HCT116 (cell line): ENCODE results near the gene VTI1A. TPM values are rescaled to one million over a fixed set of nuclear protein-coding genes. Genes with fewer than 3 reads are reported as not detected.

Experiments used
- ATAC-seq: fragments of 200-7000 bp; cut with Tn5 transposase; 2 replicates; pipeline ENCODE4 v1.9.1; 2020; ENCODE audit warnings: mild to moderate bottlenecking, moderate library complexity
- BruUV-seq: library from RNA; stranded (reverse); fragments of 400-500 nt; replicated peaks from 2 replicates; lab custom pipeline; 2021; lab: Mats Ljungman, UMichigan
- CTCF ChIA-PET: fragments of 300-600 bp; sonication (Branson Sonifier 250); formaldehyde crosslinking; loops from one replicate; lab custom pipeline; 2021; ENCODE audit warnings: antibody characterized with exemption; lab: Charles Lee
- POLR2A ChIA-PET: fragments of 300-600, 350-600 bp; sonication (Branson Sonifier 250); formaldehyde crosslinking; loops from one replicate; lab custom pipeline; 2021; ENCODE audit warnings: antibody characterized with exemption; lab: Charles Lee
- RAD21 ChIA-PET, 2 experiments: fragments of 300-600 bp; sonication (Branson Sonifier 250); formaldehyde crosslinking; loops; one replicate each; lab custom pipeline; 2023; ENCODE audit warnings: low total read pairs in 2 of 2; ENCODE audit not compliant: uncharacterized antibody in 2 of 2, unreplicated experiment in 2 of 2, low non-redundant PET in 1 of 2; lab: Charles Lee
- DNase-seq: peaks from one replicate; pipeline ENCODE4 v3.0.0-alpha.2; 2010; ENCODE audit warnings: low read depth, low spot score
- H2AFZ ChIP-seq: fragments of 200-600 bp; shearing (Covaris generic), sonication (generic); 2 replicates; pipeline ENCODE4 v1.6.1; 2017; ENCODE audit warnings: low read depth, mixed run types, mixed read lengths, antibody characterized with exemption, low read length; ENCODE audit not compliant: poor library complexity, severe bottlenecking
- H3K27ac ChIP-seq: 2 replicates; pipeline ENCODE4 v1.5.1; 2012; ENCODE audit warnings: low read depth, low read length
- H3K27me3 ChIP-seq: fragments of 200-600 bp; sonication (generic); 2 replicates; pipeline ENCODE4 v1.6.1; 2016; ENCODE audit warnings: mixed run types, low read length, mixed read lengths; ENCODE audit not compliant: insufficient read depth
- H3K36me3 ChIP-seq, 2 experiments: fragments of 200-500 bp in 1 of 2; fragments of 200-600 bp in 1 of 2; sonication (Bioruptor generic) in 1 of 2; sonication (generic) in 1 of 2; 2 replicates each; pipeline versions ENCODE4 v1.5.1 to v1.6.1; 2014 to 2016; ENCODE audit warnings: low read length in 2 of 2, inconsistent platforms in 1 of 2, mixed read lengths in 1 of 2, mixed run types in 1 of 2; ENCODE audit not compliant: insufficient read depth in 2 of 2, control insufficient read depth in 1 of 2
- H3K4me1 ChIP-seq, 2 experiments: fragments of 200-600 bp in 1 of 2; sonication (generic) in 1 of 2; 2 replicates each; pipeline versions ENCODE4 v1.5.1 to v1.6.1; 2012 to 2017; ENCODE audit warnings: low read length in 2 of 2, inconsistent platforms in 1 of 2, mild to moderate bottlenecking in 1 of 2, mixed read lengths in 1 of 2, mixed run types in 1 of 2, moderate library complexity in 1 of 2; ENCODE audit not compliant: insufficient read depth in 2 of 2, control insufficient read depth in 1 of 2
- H3K4me2 ChIP-seq: fragments of 200-600 bp; sonication (generic); 2 replicates; pipeline ENCODE4 v1.6.1; 2017; ENCODE audit warnings: mixed run types, low read length, mixed read lengths
- H3K4me3 ChIP-seq, 2 experiments: fragments of 200-600 bp in 1 of 2; sonication (generic) in 1 of 2; replicated peaks in 1 of 2; 2 replicates each; pipeline ENCODE4 v1.5.1; 2011 to 2016; ENCODE audit warnings: low read length in 2 of 2, control low read depth in 1 of 2, low read depth in 1 of 2, mild to moderate bottlenecking in 1 of 2, mixed read lengths in 1 of 2, mixed run types in 1 of 2
- H3K79me2 ChIP-seq: fragments of 200-600 bp; sonication (generic); 2 replicates; pipeline ENCODE4 v1.6.1; 2017; ENCODE audit warnings: mild to moderate bottlenecking, mixed run types, low read length, moderate library complexity, mixed read lengths; ENCODE audit not compliant: insufficient read depth
- H3K9ac ChIP-seq: fragments of 200-600 bp; sonication (generic); 2 replicates; pipeline ENCODE4 v1.6.1; 2016; ENCODE audit warnings: low read length, mixed read lengths
- H3K9me2 ChIP-seq: fragments of 200-600 bp; sonication (generic), shearing (Covaris generic); 2 replicates; pipeline ENCODE4 v1.6.1; 2017; ENCODE audit warnings: mixed run types, mild to moderate bottlenecking, moderate library complexity; ENCODE audit not compliant: insufficient read depth
- H3K9me3 ChIP-seq, 2 experiments: fragments of 200-500 bp in 1 of 2; fragments of 200-600 bp in 1 of 2; sonication (Bioruptor generic) in 1 of 2; sonication (generic) in 1 of 2; 2 replicates each; pipeline ENCODE4 v1.6.1; 2014 to 2017; ENCODE audit warnings: low read length in 2 of 2, mixed read lengths in 2 of 2, inconsistent platforms in 1 of 2, low read depth in 1 of 2, mild to moderate bottlenecking in 1 of 2, mixed run types in 1 of 2, moderate library complexity in 1 of 2; ENCODE audit not compliant: control insufficient read depth in 1 of 2, insufficient read depth in 1 of 2
- H4K20me1 ChIP-seq: fragments of 200-600 bp; sonication (generic), shearing (Covaris generic); 2 replicates; pipeline ENCODE4 v1.6.1; 2017; ENCODE audit warnings: mixed run types, mild to moderate bottlenecking, moderate library complexity; ENCODE audit not compliant: insufficient read depth
- CEBPB ChIP-seq: IDR thresholded peaks from 2 replicates; pipeline ENCODE4 v1.6.1; 2012; ENCODE audit warnings: low read depth
- EGR1 ChIP-seq: IDR thresholded peaks from 2 replicates; pipeline ENCODE4 v1.6.1; 2012; ENCODE audit warnings: low read depth
- EZH2phosphoT487 ChIP-seq: fragments of 200-600 bp; IDR thresholded peaks from 2 replicates; pipeline ENCODE4 v1.6.1; 2018; ENCODE audit warnings: antibody characterized with exemption, borderline replicate concordance
- POLR2A ChIP-seq: IDR thresholded peaks from 2 replicates; pipeline ENCODE4 v1.7.0; 2011; ENCODE audit warnings: borderline replicate concordance; ENCODE audit not compliant: insufficient read depth, insufficient read length; ENCODE audit errors: extremely low read depth
- RAD21 ChIP-seq: IDR thresholded peaks from 2 replicates; pipeline ENCODE4 v1.6.1; 2012; ENCODE audit warnings: low read depth, mild to moderate bottlenecking
- YY1 ChIP-seq: IDR thresholded peaks from 2 replicates; pipeline ENCODE4 v1.6.1; 2011; ENCODE audit warnings: low read length, low read depth, moderate library complexity, mild to moderate bottlenecking; ENCODE audit not compliant: insufficient replicate concordance; ENCODE audit errors: extremely low read depth
- intact Hi-C: fragments of 100-400 bp; cut with micrococcal nuclease; formaldehyde crosslinking; loops from 2 replicates; pipeline ENCODE4 v1.10.0; 2022
- total RNA-seq: library from RNA; stranded (reverse); gene quantifications from one replicate; pipeline ENCODE4 v1.2.1, GENCODE V29; 2021; ENCODE audit not compliant: unreplicated experiment
- TF ChIP-seq, protein P1 (sequence below): IDR thresholded peaks from 2 replicates; pipeline ENCODE4 v1.6.1; 2012
- TF ChIP-seq, protein P2 (sequence below), 3 experiments: fragments of 200-600 bp in 1 of 3; sonication (generic) in 1 of 3; IDR thresholded peaks in 2 of 3; conservative IDR thresholded peaks in 1 of 3; 2 replicates each; pipeline ENCODE4 v1.5.1; 2012 to 2017; ENCODE audit warnings: low read depth in 2 of 3, low read length in 2 of 3, antibody characterized with exemption in 1 of 3, borderline replicate concordance in 1 of 3, control low read depth in 1 of 3, mild to moderate bottlenecking in 1 of 3, mixed read lengths in 1 of 3, mixed run types in 1 of 3, moderate library complexity in 1 of 3; ENCODE audit not compliant: insufficient read depth in 1 of 3

VTI1A gene
- total RNA-seq, 1 experiment from 2014 or later = 80.7 TPM

DNA sequence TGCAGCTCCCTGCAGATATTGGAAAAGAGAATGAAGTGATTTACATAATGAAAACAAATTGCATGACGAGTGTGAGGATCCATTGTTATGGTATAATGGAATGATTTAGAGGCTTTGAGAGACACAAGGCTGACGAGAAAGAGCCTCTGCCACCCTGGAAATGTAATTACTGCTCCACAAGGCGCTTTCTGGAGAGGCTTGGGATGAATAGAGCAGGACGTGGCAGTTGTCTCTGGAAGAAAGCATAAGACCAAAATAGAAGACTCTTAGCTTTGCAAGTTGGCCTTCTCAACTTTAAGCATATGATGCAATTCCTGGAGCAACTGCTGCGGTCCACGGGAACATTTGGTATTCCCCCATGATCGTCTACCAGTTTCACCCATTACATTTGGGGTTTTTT is 321.1 kb downstream of the VTI1A start:
- Histone ChIP-seq H4K20me1 (0 out of 2 replicates have a peak, but pooled peaks cover 3% of the 10 kb centered on the region), H3K9me3 (no peaks in the 10 kb centered on the region), H3K27me3 (no peaks in the 10 kb centered on the region), H3K4me2 (no peak overlapping the region), H3K36me3 (no peaks in the 10 kb centered on the region), H3K79me2 (no peaks in the 10 kb centered on the region), H3K27ac (no peak overlapping the region), H3K4me1 (peaks cover 13 to 14% of the 10 kb centered on the region in 2 experiments; a peak in 3 of 4 replicates), H3K9ac (no peak overlapping the region), H3K9me2 (no peaks in the 10 kb centered on the region), H2AFZ (no peak overlapping the region), H3K4me3 (no peak overlapping the region)
- ChIA-PET CTCF (no interaction called here), POLR2A (no interaction called here), RAD21 (no interaction called here)
- intact Hi-C loops = no loop called here
- DNase-seq = no peak
- no peak for TF ChIP-seq RAD21
- no peak for TF ChIP-seq YY1
- TF ChIP-seq EGR1 = no peak
- TF ChIP-seq, protein P1, sequence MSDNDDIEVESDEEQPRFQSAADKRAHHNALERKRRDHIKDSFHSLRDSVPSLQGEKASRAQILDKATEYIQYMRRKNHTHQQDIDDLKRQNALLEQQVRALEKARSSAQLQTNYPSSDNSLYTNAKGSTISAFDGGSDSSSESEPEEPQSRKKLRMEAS = no peak
- TF ChIP-seq, protein P2, sequence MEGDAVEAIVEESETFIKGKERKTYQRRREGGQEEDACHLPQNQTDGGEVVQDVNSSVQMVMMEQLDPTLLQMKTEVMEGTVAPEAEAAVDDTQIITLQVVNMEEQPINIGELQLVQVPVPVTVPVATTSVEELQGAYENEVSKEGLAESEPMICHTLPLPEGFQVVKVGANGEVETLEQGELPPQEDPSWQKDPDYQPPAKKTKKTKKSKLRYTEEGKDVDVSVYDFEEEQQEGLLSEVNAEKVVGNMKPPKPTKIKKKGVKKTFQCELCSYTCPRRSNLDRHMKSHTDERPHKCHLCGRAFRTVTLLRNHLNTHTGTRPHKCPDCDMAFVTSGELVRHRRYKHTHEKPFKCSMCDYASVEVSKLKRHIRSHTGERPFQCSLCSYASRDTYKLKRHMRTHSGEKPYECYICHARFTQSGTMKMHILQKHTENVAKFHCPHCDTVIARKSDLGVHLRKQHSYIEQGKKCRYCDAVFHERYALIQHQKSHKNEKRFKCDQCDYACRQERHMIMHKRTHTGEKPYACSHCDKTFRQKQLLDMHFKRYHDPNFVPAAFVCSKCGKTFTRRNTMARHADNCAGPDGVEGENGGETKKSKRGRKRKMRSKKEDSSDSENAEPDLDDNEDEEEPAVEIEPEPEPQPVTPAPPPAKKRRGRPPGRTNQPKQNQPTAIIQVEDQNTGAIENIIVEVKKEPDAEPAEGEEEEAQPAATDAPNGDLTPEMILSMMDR (IDR thresholded peaks at IDR 0.05 in 2 of 3, conservative IDR thresholded peaks at IDR 0.05 in 1 of 3; ENCODE audit: borderline replicate concordance in 1 of 3, insufficient read depth in 1 of 3, low read depth in 2 of 3, low read length in 2 of 3) = no peak
- no peak for TF ChIP-seq POLR2A
- TF ChIP-seq CEBPB = no peak
- no peak for TF ChIP-seq EZH2phosphoT487
- no peak for ATAC-seq
- BruUV-seq = no TSS peak
